ENCODE measurements around the gene LRP1.

LRP1 gene

DNA sequence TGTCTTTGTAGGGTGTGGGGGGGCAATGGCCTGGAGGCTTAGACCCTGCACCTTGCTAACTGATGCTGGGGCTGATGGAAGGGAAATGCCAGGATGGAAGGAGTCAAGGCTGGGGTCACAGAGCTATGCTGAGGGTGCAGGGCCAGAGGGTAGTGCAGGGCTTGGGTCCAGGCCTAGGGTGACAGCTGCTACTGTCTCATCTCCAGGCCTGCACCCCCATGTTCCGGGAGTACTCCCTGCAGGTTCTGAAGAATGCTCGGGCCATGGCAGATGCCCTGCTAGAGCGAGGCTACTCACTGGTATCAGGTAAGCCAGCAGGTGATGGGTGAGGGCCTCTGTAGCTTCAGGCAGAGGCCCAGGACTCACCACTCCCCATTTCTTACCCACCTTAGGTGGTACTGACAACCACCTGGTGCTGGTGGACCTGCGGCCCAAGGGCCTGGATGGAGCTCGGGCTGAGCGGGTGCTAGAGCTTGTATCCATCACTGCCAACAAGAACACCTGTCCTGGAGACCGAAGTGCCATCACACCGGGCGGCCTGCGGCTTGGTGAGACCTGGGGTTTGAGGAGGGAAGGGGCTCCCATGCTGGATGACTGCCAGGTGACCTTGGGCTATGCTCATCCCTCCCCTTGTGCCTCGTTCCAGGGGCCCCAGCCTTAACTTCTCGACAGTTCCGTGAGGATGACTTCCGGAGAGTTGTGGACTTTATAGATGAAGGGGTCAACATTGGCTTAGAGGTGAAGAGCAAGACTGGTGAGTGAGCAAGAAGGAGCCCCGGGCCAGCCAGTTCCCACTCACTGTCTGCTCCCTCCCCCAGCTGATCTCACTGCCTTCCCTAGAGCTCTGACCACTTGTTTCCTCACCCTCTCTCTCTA, 105.3 kb downstream of the LRP1 start:
- H3K4me1 ChIP-seq (ENCODE audit: low read length), result peaks cover 24% of the 10 kb centered on the region
- H4K20me1 ChIP-seq (ENCODE audit: insufficient read depth, low read length), result peaks cover 17% of the 10 kb centered on the region
- H3K27me3 ChIP-seq (ENCODE audit: low read depth, low read length), result 0 out of 2 replicates have a peak, but pooled peaks cover 4% of the 10 kb centered on the region
- H3K9me3 ChIP-seq (ENCODE audit: insufficient read depth, low read length), result no peaks in the 10 kb centered on the region
- peaks cover 29% of the 10 kb centered on the region for H3K79me2 ChIP-seq (ENCODE audit: low read length)
- no peak overlapping the region for H3K4me3 ChIP-seq (ENCODE audit: low read length)
- no peak overlapping the region for H3K9ac ChIP-seq (ENCODE audit: low read length)
- H3K36me3 ChIP-seq (replicated peaks; ENCODE audit: low read depth, low read length), result peaks cover 47% of the 10 kb centered on the region
- H3K4me2 ChIP-seq (ENCODE audit: low read length), result no peak overlapping the region
- H3K27ac ChIP-seq (ENCODE audit: low read length), result no peak overlapping the region
- TF ChIP-seq, protein P1, sequence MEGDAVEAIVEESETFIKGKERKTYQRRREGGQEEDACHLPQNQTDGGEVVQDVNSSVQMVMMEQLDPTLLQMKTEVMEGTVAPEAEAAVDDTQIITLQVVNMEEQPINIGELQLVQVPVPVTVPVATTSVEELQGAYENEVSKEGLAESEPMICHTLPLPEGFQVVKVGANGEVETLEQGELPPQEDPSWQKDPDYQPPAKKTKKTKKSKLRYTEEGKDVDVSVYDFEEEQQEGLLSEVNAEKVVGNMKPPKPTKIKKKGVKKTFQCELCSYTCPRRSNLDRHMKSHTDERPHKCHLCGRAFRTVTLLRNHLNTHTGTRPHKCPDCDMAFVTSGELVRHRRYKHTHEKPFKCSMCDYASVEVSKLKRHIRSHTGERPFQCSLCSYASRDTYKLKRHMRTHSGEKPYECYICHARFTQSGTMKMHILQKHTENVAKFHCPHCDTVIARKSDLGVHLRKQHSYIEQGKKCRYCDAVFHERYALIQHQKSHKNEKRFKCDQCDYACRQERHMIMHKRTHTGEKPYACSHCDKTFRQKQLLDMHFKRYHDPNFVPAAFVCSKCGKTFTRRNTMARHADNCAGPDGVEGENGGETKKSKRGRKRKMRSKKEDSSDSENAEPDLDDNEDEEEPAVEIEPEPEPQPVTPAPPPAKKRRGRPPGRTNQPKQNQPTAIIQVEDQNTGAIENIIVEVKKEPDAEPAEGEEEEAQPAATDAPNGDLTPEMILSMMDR (IDR thresholded peaks at IDR 0.05; ENCODE audit: low read depth, low read length), result no peak
- no peak for TF ChIP-seq EZH2phosphoT487 (IDR thresholded peaks at IDR 0.05; ENCODE audit: low read depth)
- no peak overlapping the region for H2AFZ ChIP-seq (ENCODE audit: low read depth, low read length)

DNA sequence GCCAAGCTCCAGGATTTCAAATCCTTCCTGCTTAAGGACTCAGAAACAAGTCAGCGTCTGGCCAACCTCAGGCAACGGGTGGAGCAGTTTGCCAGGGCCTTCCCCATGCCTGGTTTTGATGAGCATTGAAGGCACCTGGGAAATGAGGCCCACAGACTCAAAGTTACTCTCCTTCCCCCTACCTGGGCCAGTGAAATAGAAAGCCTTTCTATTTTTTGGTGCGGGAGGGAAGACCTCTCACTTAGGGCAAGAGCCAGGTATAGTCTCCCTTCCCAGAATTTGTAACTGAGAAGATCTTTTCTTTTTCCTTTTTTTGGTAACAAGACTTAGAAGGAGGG, 105.9 kb downstream of the LRP1 start:
- Histone ChIP-seq H3K27me3 (ENCODE audit: low read depth, low read length) (0 out of 2 replicates have a peak, but pooled peaks cover 4% of the 10 kb centered on the region), H3K9me3 (ENCODE audit: insufficient read depth, low read length) (no peaks in the 10 kb centered on the region), H3K4me3 (ENCODE audit: low read length) (no peak overlapping the region), H3K4me2 (ENCODE audit: low read length) (no peak overlapping the region), H3K4me1 (ENCODE audit: low read length) (peaks cover 18% of the 10 kb centered on the region), H3K79me2 (ENCODE audit: low read length) (peaks cover 29% of the 10 kb centered on the region), H3K36me3 (replicated peaks; ENCODE audit: low read depth, low read length) (peaks cover 47% of the 10 kb centered on the region), H3K9ac (ENCODE audit: low read length) (no peak overlapping the region), H2AFZ (ENCODE audit: low read depth, low read length) (no peak overlapping the region), H4K20me1 (ENCODE audit: insufficient read depth, low read length) (peaks cover 17% of the 10 kb centered on the region), H3K27ac (ENCODE audit: low read length) (no peak overlapping the region)
- TF ChIP-seq, protein P1 (IDR thresholded peaks at IDR 0.05; ENCODE audit: low read depth, low read length), result no peak

DNA sequence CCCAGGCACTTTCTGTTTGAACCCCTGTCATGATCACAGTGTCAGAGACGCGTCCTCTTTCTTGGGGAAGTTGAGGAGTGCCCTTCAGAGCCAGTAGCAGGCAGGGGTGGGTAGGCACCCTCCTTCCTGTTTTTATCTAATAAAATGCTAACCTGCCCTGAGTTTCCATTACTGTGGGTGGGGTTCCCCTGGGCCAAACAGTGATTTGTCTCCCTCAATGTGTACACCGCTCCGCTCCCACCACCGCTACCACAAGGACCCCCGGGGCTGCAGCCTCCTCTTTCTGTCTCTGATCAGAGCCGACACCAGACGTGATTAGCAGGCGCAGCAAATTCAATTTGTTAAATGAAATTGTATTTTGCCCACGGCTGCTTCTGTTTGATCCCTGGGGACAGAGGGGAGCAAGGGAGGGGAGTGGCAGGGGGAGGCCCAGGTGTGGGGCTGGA, 106.3 kb downstream of the LRP1 start:
- Histone ChIP-seq H3K9ac (ENCODE audit: low read length) (no peak overlapping the region), H2AFZ (ENCODE audit: low read depth, low read length) (no peak overlapping the region), H4K20me1 (ENCODE audit: insufficient read depth, low read length) (peaks cover 17% of the 10 kb centered on the region), H3K9me3 (ENCODE audit: insufficient read depth, low read length) (no peaks in the 10 kb centered on the region), H3K4me3 (ENCODE audit: low read length) (no peak overlapping the region), H3K36me3 (replicated peaks; ENCODE audit: low read depth, low read length) (peaks cover 47% of the 10 kb centered on the region), H3K27me3 (ENCODE audit: low read depth, low read length) (0 out of 2 replicates have a peak, but pooled peaks cover 4% of the 10 kb centered on the region), H3K27ac (ENCODE audit: low read length) (no peak overlapping the region), H3K4me1 (ENCODE audit: low read length) (peaks cover 18% of the 10 kb centered on the region), H3K4me2 (ENCODE audit: low read length) (no peak overlapping the region), H3K79me2 (ENCODE audit: low read length) (peaks cover 27% of the 10 kb centered on the region)
- no peak for TF ChIP-seq EZH2phosphoT487 (IDR thresholded peaks at IDR 0.05; ENCODE audit: low read depth)
- TF ChIP-seq, protein P1 (IDR thresholded peaks at IDR 0.05; ENCODE audit: low read depth, low read length), result no peak

DNA sequence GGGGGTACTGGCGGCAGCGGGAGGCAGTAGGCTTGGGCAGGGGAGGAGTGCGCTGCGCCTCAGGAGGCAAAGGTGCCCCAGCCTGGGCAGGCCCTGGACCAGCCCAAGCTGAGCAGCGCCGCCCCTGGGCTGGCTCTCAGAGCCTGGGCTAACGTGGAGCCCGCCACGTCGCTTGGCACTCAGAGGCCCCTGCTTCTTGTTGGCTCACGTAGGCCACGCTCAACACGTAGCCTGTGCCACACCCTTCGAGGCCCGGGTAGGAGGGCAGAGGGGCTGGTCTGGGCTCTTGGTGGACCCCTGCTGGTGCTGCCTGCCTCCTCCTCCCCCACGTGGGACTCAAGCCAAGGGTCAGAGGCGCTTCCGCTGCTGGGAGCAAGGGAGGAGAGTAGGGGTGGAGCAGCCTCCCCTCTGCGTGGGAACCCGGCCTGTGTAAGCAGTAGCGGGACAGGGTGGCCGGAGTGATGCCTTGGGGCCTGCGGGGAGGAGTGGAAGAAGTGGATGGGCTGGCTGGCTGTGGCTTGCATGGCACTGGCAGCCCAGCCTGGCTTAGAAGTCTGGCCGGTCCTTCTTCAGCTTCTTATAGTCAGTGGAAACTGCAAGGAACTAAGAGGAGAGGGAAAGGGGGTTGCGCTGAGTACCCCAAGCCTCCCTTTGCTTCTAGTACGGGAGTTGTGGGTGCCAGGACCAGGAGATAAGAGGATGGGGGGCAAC, 106.9 kb downstream of the LRP1 start:
- 0 out of 2 replicates have a peak, but pooled peaks cover 4% of the 10 kb centered on the region for H3K27me3 ChIP-seq (ENCODE audit: low read depth, low read length)
- no peak overlapping the region for H2AFZ ChIP-seq (ENCODE audit: low read depth, low read length)
- H3K79me2 ChIP-seq (ENCODE audit: low read length), result peaks cover 22% of the 10 kb centered on the region
- H3K9me3 ChIP-seq (ENCODE audit: insufficient read depth, low read length), result no peaks in the 10 kb centered on the region
- H3K4me2 ChIP-seq (ENCODE audit: low read length), result no peak overlapping the region
- H4K20me1 ChIP-seq (ENCODE audit: insufficient read depth, low read length), result peaks cover 17% of the 10 kb centered on the region
- no peak overlapping the region for H3K4me3 ChIP-seq (ENCODE audit: low read length)
- H3K4me1 ChIP-seq (ENCODE audit: low read length), result peaks cover 18% of the 10 kb centered on the region
- no peak overlapping the region for H3K27ac ChIP-seq (ENCODE audit: low read length)
- H3K9ac ChIP-seq (ENCODE audit: low read length), result no peak overlapping the region
- TF ChIP-seq EZH2phosphoT487 (IDR thresholded peaks at IDR 0.05; ENCODE audit: low read depth), result no peak
- TF ChIP-seq, protein P1 (IDR thresholded peaks at IDR 0.05; ENCODE audit: low read depth, low read length), result no peak
- peaks cover 46% of the 10 kb centered on the region for H3K36me3 ChIP-seq (replicated peaks; ENCODE audit: low read depth, low read length)

Measured in OCI-LY3 (cell line).